IPS DF 4.7 (cell line): Measurements from ENCODE around the gene ARV1.
"Not testable (repeated sequence)": the region's sequence is repeated elsewhere in the genome, so short reads cannot be mapped to it uniquely, and the experiment has no call there.

Experiments used
- DNase-seq: peaks from one replicate; pipeline ENCODE4 v3.0.0-alpha.2; 2013; ENCODE audit warnings: low spot score; ENCODE audit errors: extremely low read depth

The ARV1 gene

GRCh38 chr1:231019711-231020110, 40.8 kb downstream of the ARV1 start:
- DNase-seq = no peak

GRCh38 chr1:231020139-231020601, 41.3 kb downstream of the ARV1 start:
- no peak for DNase-seq

- peak; percentile 41 for DNase-seq
Observed at GRCh38 chr1:231020816-231021215, 41.9 kb downstream of the ARV1 start.

- no peak for DNase-seq
Observed at GRCh38 chr1:231021540-231022031, 42.7 kb downstream of the ARV1 start.

GRCh38 chr1:231022543-231022942, 43.6 kb downstream of the ARV1 start:
- not testable (repeated sequence) for DNase-seq

- no peak for DNase-seq
Observed at GRCh38 chr1:231023150-231023549, 44.3 kb downstream of the ARV1 start.

- DNase-seq = no peak
Observed at GRCh38 chr1:231026576-231026975, 47.7 kb downstream of the ARV1 start.

GRCh38 chr1:231027136-231027925, 48.4 kb downstream of the ARV1 start:
- no peak for DNase-seq

- DNase-seq = no peak
Observed at GRCh38 chr1:231027971-231028370, 49.1 kb downstream of the ARV1 start.

- no peak for DNase-seq
Observed at GRCh38 chr1:231028682-231029081, 49.8 kb downstream of the ARV1 start.

GRCh38 chr1:231029247-231029646, 50.4 kb downstream of the ARV1 start:
- DNase-seq = not testable (repeated sequence)

GRCh38 chr1:231029841-231030240, 50.9 kb downstream of the ARV1 start:
- no peak for DNase-seq

- no peak for DNase-seq
Observed at GRCh38 chr1:231032963-231033362, 54.1 kb downstream of the ARV1 start.

GRCh38 chr1:231035799-231036198, 56.9 kb downstream of the ARV1 start:
- DNase-seq = no peak

GRCh38 chr1:231036416-231036815, 57.5 kb downstream of the ARV1 start:
- DNase-seq = no peak

- no peak for DNase-seq
Observed at GRCh38 chr1:231037585-231038517, 59.0 kb downstream of the ARV1 start.

GRCh38 chr1:231039161-231040018, 60.5 kb downstream of the ARV1 start:
- no peak for DNase-seq

GRCh38 chr1:231040019-231040799, 61.3 kb downstream of the ARV1 start, which contains the start of gene FAM89A:
Gene FAM89A (minus strand): TSS chr1:231040254. CDS start chr1:231040211, 43 bp downstream.
- DNase-seq = no peak

GRCh38 chr1:231040800-231041718, 62.2 kb downstream of the ARV1 start:
- DNase-seq = no peak
